ENCODE measurements around the gene LRRC8E. TPM values are rescaled to one million over a fixed set of nuclear protein-coding genes. Genes with fewer than 3 reads are reported as not detected.

The LRRC8E gene
- polyA plus RNA-seq, 1 experiment = 8.6 TPM

DNA sequence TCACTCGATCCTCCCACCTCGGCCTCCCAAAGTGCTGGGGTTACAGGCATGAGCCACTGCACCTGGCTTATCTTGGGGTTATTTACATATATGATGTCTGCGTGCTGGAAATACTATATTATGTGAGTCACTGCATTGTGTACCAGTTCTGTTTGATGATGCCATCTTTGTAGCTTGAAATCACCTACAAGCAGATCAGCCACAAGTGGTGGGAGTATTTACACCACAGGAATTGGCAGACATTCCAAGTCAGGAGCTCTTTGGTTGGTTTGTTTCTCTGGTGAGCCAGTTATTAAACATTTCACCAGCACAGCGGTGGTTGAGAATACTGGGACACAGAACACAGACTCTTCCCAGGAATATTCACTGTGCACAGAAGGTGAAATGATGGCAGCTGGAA is 59.6 kb downstream of the LRRC8E start:
- TF ChIP-seq, protein P1, sequence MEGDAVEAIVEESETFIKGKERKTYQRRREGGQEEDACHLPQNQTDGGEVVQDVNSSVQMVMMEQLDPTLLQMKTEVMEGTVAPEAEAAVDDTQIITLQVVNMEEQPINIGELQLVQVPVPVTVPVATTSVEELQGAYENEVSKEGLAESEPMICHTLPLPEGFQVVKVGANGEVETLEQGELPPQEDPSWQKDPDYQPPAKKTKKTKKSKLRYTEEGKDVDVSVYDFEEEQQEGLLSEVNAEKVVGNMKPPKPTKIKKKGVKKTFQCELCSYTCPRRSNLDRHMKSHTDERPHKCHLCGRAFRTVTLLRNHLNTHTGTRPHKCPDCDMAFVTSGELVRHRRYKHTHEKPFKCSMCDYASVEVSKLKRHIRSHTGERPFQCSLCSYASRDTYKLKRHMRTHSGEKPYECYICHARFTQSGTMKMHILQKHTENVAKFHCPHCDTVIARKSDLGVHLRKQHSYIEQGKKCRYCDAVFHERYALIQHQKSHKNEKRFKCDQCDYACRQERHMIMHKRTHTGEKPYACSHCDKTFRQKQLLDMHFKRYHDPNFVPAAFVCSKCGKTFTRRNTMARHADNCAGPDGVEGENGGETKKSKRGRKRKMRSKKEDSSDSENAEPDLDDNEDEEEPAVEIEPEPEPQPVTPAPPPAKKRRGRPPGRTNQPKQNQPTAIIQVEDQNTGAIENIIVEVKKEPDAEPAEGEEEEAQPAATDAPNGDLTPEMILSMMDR (IDR thresholded peaks at IDR 0.05; ENCODE audit: insufficient read depth, low read depth, low read length) = no peak
- Histone ChIP-seq H3K36me3 (ENCODE audit: control insufficient read depth, insufficient read depth, low read length) (no peaks in the 10 kb centered on the region), H3K4me3 (ENCODE audit: low read depth, low read length) (no peak overlapping the region), H3K27me3 (ENCODE audit: control insufficient read depth, insufficient read depth, low read length) (no peaks in the 10 kb centered on the region)
- ChIA-PET CTCF (no interaction called here), POLR2A (no interaction called here)
- DNase-seq (ENCODE audit: low read depth) = no peak

Other genes with a start within 250 kb of the LRRC8E start
- not detected in 2 replicates for gene RETN, start 219.5 kb upstream of the LRRC8E start, polyA plus RNA-seq (2011; rRNA removed)
- gene MCEMP1, start 211.4 kb upstream of the LRRC8E start, polyA plus RNA-seq (2011; rRNA removed) = not detected in 2 replicates
- 59.7 and 85.1 TPM in 2 replicates for gene TRAPPC5, start 207.7 kb upstream of the LRRC8E start, polyA plus RNA-seq (2011; rRNA removed)
- not detected in 2 replicates for gene FCER2, start 186.4 kb upstream of the LRRC8E start, polyA plus RNA-seq (2011; rRNA removed)
- not detected in 2 replicates for gene CLEC4G, start 156.4 kb upstream of the LRRC8E start, polyA plus RNA-seq (2011; rRNA removed)
- gene CD209, start 141.0 kb upstream of the LRRC8E start, polyA plus RNA-seq (2011; rRNA removed) = not detected in 2 replicates
- not detected in 2 replicates for gene CLEC4M, start 125.3 kb upstream of the LRRC8E start, polyA plus RNA-seq (2011; rRNA removed)
- gene EVI5L, start 58.3 kb upstream of the LRRC8E start, polyA plus RNA-seq (2011; rRNA removed) = 8.1 and 11.7 TPM in 2 replicates
- gene PRR36, start 14.1 kb upstream of the LRRC8E start, polyA plus RNA-seq (2011; rRNA removed) = not detected in 2 replicates
- gene MAP2K7, start 15.4 kb downstream of the LRRC8E start, polyA plus RNA-seq (2011; rRNA removed) = 6.2 and 8.0 TPM in 2 replicates
- 0.50 and 0.61 TPM in 2 replicates for gene TGFBR3L, start 26.3 kb downstream of the LRRC8E start, polyA plus RNA-seq (2011; rRNA removed)
- 16.6 and 28.2 TPM in 2 replicates for gene SNAPC2, start 31.8 kb downstream of the LRRC8E start, polyA plus RNA-seq (2011; rRNA removed)
- gene CTXN1, start 37.6 kb downstream of the LRRC8E start, polyA plus RNA-seq (2011; rRNA removed) = 1.3 and 2.0 TPM in 2 replicates
- 51.1 and 56.6 TPM in 2 replicates for gene TIMM44, start 55.2 kb downstream of the LRRC8E start, polyA plus RNA-seq (2011; rRNA removed)
- gene ELAVL1, start 117.1 kb downstream of the LRRC8E start, polyA plus RNA-seq (2011; rRNA removed) = 39.9 and 41.2 TPM in 2 replicates
- gene CCL25, start 164.2 kb downstream of the LRRC8E start, polyA plus RNA-seq (2011; rRNA removed) = not detected in 2 replicates

All from BJ (cell line).